Retina (tissue), 1 donor: ENCODE results near the gene RAB7B.
"Not testable (repeated sequence)": the region's sequence is repeated elsewhere in the genome, so short reads cannot be mapped to it uniquely, and the experiment has no call there.

Source experiments
- DNase-seq: peaks from one replicate; pipeline ENCODE4 v3.0.0-alpha.2; 2016

The RAB7B gene

DNA sequence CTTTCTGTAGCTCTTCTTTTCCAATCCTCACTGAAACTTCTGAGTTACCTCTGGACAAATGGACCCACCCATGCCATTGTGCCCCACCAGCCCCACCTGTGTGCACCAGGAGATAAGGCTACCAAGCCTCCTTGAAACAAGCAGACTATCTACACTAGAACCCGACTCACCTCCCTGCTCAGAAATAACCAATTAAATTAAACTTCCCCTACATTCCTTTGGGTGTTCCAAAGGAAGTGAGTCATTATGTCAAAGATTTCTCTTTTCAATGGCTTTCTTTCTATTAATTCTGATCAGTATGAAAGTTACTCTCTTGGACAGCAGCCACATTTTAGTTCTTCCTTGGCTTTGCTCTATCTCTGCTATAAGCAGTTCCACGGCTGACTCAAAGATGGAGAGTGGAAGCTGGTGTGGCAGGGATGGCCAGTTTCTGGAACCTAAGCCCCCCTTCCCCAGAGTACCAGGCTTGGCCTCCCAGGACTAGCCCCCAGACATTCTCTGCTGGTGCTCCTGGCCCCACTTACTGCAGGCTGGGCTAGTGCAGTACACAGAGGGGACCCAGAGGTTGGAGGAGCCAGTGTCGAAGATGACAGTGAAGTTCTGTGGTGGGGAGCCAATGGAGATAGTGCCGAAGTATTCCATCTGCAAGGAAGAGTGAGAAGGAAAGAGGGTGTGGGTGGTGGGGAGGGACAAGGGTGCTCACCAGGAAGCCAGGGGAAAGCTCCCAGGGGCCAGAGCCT lies 18.6 kb upstream of the RAB7B start:
- no peak for DNase-seq

DNA sequence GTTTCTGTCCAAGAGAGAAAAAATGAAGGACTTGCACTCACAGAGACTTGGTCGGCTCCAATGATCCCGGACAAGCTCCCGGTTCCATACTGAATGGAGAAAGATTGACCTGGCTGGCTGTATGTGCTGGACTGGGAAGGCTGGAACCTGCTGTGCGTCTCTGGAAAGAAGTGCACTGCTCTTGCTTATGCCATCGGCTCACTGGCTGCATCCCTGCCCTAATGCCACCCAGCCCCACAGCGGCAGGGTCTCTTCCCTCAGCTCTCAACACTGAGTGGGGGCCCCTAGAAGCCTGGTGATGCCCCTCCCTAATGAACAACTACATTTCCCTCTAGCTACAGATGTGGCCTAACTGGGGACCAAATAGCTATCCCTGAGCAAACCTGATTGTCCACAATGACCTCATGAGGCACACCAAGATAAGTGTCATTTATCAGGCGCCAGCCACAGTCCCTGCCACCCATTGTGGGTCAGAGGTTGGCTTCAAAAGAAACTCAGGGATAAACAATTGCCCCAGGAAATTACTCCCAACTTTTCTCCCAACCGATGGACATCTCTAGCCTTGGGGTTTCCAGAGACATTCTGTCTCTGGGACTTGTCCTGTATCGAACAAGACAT lies 17.9 kb upstream of the RAB7B start:
- no peak for DNase-seq

DNA sequence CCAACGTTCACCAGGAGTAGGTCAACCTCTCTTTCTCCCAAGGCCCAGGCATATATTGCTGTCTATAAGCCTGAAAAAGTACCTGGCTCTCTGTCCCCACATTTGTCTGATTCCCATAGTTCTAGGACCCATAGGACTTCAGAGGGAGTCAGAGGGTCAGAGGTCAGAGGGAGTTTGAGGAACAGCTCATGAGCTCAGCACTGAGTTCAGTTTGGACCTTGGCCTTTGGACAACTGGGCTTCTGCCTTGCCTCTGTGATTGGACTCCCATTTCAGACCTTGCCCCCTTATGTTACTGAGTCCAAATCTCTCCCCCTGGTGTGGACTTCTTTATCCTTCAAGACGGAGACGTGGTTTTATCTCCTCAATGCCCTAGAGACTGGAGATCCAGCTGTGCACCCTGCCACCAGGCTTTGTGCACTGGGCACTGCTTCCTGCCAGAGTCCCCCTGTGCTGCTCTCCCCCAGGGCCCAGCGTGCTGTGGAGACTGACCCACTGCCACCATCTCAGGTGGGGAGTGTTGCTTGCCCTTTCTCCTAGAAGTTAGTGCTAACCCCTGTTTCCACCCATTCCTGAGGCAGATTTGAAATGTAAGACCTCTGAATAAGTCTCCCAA lies 17.3 kb upstream of the RAB7B start:
- DNase-seq, result no peak

DNA sequence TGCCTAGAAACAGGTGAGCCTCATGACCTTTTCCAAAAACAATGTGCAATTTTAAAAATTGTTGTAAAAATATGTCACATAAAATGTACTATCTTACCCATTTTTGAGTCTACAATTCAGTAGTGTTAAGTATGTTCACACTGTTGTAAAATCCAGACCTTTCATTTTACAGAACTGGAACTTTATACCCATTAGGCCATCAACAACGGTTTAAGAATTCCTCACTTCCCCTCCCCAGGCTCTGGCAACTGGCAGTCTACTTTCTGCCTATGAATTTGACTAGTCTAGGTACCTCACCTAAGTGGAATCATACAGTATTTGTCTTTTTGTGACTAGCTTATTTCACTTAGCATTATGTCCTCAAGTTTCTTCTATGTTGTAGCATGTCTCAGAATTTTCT lies 11.9 kb upstream of the RAB7B start:
- DNase-seq, result no peak

DNA sequence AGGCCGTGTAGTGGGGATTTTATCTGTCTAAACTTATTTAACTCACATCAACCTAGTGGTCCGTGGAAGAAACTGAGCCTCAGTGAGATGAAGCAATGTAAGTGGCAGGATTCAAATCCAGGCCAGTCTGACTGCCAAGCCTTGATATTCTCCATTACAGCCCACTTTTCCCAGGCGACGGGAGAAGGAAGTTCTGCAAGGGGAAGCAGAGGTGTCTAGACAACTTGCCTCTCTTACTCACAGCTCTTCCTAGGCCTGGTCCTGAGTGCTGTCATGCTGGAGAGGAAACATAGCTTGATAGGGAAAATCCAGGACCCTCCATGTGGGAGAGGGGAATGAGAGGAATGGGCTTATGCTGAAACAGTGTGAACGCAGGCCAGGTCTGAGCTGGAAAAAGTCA lies 11.4 kb upstream of the RAB7B start:
- no peak for DNase-seq

DNA sequence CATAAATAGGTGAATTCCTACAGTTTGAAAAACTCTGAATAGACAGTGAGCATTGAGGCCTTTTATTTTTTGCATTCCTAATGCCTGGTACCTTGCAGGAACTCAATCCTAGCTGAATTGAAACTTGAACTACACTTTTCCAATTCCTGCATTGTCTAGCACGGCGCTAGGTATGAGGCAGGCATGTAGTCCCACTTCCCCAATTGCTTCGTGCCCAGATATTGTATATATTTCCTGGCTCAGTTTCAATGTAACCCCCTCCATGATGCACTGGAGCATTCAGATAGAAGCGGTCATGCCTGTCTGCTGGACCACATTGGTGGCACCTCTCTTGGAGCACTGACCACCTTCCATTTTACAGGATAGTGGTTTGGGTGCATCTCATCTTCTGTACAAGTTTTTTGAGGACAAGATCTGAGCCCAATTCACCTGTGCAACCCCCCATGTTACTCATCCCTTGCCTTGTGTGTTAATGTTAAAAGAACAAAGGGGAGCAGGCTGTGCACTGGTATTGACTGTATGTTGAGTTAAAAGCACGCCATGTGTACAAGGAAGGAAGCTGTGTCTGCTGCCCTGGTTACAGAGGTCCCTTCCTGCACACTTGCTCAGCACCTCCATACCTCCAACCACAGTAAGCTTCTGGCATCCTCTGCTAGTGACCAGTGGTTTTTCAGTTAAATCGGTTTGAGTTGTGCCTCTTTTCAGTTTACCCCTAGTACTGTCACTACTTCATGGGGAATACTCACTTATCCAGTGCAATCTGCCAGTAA lies 10.0 kb upstream of the RAB7B start:
- DNase-seq, result no peak

DNA sequence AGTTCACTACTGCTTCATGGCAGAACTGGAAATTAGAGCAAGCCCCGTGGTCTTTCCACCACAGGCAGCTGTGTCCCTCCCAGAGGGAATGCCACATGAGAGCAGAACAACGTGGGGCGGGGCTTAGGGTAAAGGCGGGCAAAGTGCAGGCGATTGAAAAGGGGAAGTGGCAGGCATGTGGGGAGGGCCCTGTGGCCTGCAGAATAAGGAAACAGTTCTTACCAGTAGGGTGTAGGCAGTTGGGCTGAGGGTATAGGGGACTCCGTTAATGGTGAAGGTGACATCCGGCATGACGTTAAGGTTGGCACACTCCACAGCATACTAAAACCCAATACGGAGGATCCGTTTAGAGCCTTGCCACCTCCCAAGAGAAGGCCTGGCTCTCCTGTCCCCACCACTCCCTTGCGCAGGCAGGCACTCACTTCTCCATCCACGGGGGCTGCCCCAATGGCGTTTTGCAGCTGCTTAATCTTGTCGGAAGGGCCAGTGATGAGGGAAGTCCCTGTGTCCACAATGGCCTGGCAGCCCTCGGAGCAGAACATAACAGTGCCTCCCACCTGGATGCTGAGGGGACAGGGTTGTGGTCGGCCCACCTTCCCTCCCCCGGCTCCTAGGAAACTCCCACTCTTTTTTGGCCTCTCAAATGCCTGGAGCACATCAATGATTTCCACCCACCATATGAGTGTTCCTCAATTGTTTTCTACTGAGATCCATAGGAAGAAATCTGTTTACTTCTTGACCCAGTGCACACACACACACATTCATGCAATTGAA lies 9.1 kb upstream of the RAB7B start:
- no peak for DNase-seq

DNA sequence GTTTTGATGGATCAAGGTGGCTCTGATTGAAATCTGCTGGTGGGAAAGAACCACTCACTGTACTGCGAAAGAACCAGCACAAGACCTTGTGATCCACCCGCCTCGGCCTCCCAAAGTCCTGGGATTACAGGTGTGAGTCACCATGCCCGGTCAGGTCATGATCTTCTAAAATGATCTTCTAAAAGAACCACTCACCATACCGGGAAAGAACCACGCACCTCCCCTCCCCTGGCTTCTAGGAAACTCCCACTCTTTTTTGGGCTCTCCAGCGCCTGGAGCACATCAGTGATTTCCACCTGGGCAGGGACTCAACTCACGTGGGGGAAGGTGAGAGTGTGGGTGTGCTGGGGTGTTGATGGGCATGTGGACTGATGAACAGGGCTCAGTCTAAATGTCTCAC lies 7.9 kb upstream of the RAB7B start:
- DNase-seq, result no peak

DNA sequence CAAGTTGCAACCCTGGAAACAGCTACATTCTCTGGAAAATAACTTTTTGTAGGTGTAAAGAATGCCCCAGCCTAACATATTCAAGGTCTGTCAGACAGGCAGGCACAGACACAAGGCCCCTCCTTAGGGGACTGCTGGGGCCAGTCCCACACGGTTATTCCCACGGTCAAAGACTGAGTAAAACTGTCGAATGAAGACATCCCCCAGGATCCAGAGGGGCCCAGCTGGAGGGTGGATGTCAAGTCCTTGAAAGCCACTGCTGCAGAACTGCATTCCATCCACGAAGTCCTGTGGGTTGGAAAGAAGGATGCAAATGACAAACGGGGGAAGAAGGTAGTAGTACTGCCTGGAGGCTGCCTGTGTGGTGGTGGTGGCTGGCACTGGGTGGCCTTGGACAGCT lies 6.9 kb upstream of the RAB7B start:
- DNase-seq, result no peak

DNA sequence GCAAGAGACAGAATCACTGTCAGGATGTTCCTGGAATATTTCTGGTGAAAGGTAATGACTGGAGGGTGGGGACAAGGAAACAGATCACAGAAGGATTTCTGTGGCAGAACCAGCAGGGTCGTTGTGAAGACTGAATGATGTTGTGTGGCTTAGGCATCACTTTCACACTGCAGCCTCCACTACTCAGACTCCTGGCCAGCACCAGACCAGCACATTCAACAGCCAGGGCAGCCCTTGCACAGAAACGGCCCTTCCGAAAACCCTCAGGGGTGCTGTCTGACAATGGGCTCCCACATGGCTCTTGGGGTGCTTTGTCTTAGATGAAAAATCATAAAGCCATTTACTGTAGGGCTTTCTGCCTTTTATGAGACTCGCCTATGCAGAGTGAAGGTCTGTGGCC lies 3.8 kb upstream of the RAB7B start:
- DNase-seq, result no peak

DNA sequence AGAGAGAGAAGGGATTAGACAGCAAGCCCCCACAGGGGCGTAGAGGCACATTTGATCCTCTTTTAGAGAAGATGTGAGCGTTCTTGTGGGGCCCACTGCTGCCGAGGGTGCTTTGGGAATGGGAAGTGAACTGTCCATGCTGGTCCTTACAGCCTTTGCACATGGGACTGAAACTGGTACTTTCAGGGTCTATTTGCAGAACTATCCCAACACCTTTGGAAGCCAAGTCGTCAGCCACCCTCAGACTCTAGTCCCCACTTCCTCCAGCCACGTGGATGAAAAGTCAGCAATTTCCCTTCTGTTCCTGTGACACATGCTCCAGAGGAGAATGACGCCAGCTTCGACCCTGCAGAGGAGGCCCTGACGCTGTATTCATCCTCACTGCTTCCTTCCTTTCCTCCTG lies 2.6 kb upstream of the RAB7B start:
- DNase-seq, result no peak

DNA sequence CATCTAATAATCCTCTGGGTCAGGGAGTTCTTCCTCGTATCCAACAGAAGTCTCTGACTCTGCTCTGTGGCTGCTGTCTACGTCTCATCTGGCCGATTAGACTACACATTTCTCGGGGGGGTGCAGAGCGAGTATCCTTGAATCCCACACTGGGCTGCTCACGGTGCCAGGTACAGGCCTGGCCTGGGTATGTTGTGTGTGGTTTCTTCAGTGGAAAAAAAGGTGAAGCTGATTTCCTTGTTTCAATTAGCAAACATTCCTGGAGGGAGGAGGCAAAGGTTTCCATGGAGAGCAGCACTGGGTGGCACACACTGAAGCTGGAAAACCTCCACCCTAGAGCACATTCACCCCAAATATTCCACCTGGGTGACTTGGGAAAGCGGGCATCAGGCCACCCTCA lies 2.0 kb upstream of the RAB7B start:
- no peak for DNase-seq

DNA sequence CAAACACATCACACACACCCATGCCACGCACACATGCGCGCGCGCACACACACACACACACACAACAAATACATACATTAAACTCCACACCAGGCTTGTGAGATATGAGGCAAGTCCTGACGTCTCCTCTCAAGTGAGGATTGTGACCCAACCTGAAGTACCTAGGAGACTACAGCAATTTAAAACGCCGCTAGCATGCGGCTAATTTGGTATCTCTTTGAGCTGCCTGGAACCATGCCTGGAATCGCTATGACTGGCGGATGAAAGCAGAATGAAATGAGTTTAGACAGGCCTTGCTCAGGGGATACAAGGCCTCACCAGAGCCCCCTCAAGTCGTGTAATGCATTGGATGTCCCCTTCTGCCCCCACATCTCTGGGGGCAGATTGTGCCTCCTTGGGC lies 1.6 kb upstream of the RAB7B start:
- DNase-seq, result no peak

DNA sequence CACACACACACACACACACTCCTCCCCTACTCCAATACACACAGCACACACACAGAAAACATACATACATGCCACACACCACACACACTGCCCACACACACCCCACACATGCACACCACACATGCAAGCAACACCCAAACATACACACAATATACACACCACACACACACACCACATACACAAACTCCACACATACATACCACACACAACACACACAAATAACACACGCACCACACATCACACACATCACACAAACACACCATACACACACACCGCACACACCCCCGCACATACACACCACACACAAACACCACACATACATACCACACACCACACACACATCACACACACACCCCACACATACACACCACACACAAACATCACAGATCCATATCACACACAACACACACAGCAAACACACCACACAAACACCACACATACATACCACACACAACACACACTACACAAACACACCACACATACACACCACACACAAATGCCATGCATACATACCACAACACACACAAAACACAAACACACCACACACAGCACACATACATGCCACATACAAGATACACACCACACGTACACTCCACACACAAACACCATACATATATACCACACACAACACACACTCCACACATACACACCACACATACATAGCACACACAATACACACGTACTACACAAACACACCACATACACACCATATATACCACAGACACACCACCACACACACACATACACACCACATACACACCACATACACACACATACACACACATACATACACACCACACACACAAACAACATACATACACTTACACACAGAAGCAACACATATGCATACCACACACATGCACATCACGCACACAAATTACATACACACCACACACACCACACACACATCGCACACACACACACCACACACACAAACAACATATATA lies 932 bp upstream of the RAB7B start:
- DNase-seq, result no peak

DNA sequence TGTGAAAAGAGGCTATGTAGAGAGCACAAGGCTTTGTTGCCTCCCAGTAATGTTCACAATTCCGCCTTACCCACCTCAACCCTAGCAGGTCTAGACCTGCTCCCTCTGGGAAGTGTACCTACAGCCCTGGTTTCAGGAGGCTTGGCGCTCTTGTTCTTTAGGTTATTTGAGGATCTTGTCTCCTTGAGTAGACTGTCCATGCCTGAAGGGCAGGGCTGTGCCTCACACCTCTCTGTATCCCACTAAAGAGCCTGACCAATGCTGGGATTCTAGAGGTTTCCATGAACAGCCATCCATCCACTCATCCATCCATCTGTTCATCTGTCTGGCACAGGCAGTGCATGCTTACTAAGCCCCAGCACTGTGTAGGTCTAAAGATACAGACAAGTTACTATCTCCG lies 1.0 kb downstream of the RAB7B start:
- DNase-seq, result no peak

DNA sequence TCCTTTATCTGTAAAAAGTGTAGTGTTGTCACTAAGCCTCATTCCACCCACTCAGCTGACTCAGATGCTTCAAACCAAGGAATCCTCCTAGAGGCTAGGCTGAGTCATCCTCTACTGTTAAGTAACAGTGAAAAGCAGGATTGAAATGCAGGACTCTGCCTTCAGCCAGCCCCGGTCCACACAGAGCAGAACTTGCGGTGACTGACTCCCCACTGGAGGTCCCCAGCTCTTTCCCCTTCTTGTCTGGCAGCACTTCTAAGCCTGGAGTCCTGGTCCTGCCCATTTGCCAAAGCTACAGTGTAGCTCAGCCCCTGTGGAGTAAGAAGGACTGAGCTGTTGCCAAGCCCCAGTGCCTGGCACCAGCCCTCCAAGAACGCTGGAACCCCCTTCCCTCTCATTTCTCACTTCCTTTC lies 1.7 kb downstream of the RAB7B start:
- no peak for DNase-seq

DNA sequence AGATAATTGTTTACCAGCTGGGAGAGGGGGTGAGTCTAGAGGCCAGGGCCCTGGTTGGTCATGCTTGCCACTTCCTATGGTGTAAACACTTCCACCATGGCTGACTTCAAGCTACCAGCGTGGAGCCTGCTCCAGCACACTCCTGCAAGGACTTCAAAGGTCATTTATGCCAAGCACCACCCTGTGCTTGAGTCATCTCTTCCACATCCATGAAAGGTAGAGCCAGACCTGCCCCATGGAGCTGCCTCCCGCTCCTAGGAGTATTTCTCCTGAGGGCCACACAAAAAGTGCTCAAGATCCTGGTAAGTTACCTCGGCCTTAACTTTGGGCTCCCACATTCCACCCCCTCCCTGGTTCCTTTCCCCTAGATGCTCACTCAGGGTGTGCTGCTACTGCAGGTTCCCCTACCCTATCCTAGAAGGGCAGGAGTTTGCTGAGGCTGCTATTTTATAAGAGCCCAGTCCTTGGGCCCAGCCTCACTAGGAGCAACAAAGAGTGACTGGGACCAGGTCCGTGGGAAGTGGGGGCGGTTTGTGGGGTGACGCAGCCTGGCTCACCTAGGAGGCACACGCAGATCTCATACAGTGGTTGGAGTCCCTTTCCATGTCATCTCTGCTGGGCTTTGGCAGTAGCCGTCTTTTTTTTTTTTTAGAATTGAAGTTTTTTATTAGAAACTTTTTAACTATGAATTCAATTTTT lies 2.4 kb downstream of the RAB7B start:
- DNase-seq, result no peak

DNA sequence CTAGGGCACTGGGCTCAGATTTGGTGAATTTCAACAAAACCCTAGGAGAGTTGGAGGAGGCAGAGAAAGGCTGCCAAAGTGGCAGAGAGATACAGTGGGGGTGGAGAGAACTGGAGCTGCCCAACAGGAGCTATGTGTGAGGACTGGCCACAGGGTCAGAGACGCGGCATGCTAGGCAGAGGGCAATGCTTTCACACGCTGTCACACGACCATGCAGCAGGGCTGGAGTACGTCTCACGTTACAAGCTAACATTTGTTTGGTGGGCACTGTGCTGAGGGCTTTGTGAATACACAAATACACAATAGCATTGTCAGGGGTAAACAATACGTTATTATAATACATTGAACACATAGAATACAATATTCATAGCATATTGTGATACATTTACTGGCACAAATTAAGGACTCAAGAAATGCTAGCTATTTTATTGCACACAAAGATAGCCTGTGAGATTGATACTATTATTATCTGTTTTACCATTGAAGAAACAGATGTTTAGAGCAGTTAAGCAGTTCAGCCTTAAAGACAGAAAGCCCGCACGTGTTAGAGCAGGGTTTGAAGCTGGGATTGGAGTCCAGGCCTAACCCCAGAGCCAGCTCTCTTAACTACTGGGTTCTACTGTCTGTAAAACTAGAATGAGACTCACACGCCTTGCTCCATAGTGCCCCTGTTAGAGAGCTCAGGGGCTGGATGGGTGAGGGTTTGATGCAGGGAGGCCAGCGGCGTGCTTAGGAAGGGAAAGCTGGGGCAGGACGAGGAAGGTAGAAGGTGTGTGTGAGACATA lies 4.5 kb downstream of the RAB7B start:
- DNase-seq, result no peak

DNA sequence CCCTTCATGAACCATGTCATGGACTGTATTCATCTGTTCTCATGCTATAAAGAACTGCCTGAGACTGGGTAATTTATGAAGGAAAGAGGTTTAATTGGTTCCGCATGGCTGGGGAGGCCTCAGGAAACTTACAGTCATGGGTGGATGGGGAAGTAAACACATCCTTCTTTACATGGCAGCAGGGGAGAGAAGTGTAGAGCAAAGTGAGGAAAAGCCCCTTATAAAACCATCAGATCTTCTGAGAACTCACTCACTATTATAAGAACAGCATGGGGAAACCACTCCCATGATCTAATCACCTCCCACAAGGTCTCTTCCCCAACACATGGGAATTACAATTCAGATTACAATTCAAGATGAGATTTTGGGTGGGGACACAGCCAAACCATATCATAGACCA lies 6.6 kb downstream of the RAB7B start:
- not testable (repeated sequence) for DNase-seq

DNA sequence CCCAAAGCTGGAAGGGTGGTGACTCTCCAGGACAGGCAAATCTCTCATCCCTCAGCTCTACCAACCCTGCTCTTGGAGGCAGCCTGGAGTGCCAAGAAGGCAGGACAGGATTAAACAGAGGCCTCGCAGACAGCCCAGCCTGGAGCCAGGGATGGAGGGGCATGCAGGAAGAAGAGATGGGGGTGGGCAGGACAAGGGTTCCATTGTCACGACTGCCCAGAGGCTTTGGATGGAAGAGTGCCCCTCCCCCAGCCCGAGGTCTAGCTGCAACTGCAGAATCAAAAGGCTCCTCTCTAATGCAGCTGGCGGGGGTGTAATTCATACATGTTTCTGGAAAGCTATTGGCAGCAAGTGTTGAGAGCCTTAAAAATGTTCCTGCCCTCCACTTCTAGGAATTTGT lies 8.8 kb downstream of the RAB7B start:
- peak; percentile 52 for DNase-seq
